ENCODE results near the gene PITPNB. TPM values are rescaled to one million over a fixed set of nuclear protein-coding genes. Genes with fewer than 3 reads are reported as not detected.

Gene PITPNB
- total and polyA plus RNA-seq, 2 of the 13 experiments (the other 11 are each of a cell fraction or from before 2014, with no cell fraction given), result 17.0 to 30.1 TPM

DNA sequence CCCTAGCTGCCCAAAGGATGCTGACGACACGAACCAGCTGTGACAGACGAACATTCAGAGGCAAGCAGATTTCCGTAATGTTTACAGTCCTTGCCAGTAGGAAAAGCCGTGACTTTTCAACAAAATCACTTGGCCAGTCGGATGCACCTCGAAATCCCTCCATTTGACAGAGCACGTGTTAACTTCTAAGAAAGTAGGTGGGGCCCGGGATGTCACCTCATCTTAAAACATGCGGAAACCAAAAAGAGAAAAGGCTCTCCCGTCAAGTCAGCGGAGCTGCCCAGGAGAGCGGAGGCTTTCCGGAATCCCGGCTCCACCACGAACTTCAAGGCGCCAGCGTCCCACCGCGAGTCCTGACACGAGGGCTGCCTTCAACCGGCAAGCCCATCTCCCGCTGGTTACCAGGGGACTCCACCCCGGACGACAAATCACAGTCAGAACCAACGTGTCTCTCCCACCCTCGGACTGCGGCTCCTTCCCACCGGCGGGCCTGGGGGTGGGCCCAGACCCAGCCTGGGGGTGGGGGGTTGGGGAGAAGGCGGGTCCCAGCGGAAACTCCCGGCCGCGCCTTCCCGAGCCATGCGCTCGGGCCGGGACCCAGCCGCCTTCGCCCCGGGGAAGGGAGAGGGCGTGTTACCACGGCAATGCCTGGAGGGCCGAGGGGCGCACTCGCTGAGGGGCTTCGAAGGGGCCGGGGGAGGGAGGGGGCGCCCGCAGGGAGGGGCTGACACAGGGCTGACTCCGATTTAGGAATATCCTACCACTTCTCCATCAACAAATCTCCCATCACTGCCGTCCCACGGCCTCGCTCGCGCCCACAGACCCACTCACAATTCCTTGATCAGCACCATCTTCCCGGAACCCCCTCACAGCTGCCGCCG, 475 bp downstream of the PITPNB start (continued):
- TF ChIP-seq RFXAP (CRISPR knock-in tag; IDR thresholded peaks at IDR 0.05; ENCODE audit: borderline replicate concordance), result 0 out of 2 replicates have a peak, but pooled peaks have one; percentile 11
- TF ChIP-seq ZNF503 (CRISPR knock-in tag; IDR thresholded peaks at IDR 0.05), result no peak
- peak; percentile 1; the same call in 1 of the 2 replicates for TF ChIP-seq PHF8 (CRISPR knock-in tag; IDR thresholded peaks at IDR 0.05)
- TF ChIP-seq, protein P1, sequence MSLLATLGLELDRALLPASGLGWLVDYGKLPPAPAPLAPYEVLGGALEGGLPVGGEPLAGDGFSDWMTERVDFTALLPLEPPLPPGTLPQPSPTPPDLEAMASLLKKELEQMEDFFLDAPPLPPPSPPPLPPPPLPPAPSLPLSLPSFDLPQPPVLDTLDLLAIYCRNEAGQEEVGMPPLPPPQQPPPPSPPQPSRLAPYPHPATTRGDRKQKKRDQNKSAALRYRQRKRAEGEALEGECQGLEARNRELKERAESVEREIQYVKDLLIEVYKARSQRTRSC (CRISPR knock-in tag; IDR thresholded peaks at IDR 0.05; ENCODE audit: low read depth), result no peak
- TF ChIP-seq ZNF605 (CRISPR knock-in tag; IDR thresholded peaks at IDR 0.05), result no peak
- TF ChIP-seq HOXA3 (CRISPR knock-in tag; IDR thresholded peaks at IDR 0.05), result peak; percentile 6; the same call in 1 of the 2 replicates
- no peak for TF ChIP-seq ZNF740 (CRISPR knock-in tag; IDR thresholded peaks at IDR 0.05)
- no peak for TF ChIP-seq RFX5 (IDR thresholded peaks at IDR 0.05; ENCODE audit: low read depth, low read length)
- TF ChIP-seq ZNF550 (CRISPR knock-in tag; IDR thresholded peaks at IDR 0.05; ENCODE audit: borderline replicate concordance), result no peak
- no peak for TF ChIP-seq SNRNP70 (IDR thresholded peaks at IDR 0.05; ENCODE audit: low read depth, low read length)
- TF ChIP-seq PAX8 (CRISPR knock-in tag; IDR thresholded peaks at IDR 0.05; ENCODE audit: borderline replicate concordance), result no peak
- TF ChIP-seq, protein P2, sequence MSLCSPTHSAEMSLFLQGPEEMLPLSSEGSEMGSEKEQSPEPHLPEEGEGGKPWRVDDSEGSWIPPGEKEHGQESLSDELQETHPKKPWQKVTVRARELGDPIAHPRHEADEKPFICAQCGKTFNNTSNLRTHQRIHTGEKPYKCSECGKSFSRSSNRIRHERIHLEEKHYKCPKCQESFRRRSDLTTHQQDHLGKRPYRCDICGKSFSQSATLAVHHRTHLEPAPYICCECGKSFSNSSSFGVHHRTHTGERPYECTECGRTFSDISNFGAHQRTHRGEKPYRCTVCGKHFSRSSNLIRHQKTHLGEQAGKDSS (CRISPR knock-in tag; IDR thresholded peaks at IDR 0.05; ENCODE audit: borderline replicate concordance, low read depth), result 0 out of 2 replicates have a peak, but pooled peaks have one; percentile 9
- TF ChIP-seq POLR2G (IDR thresholded peaks at IDR 0.05; ENCODE audit: low read depth, low read length), result peak; percentile 71; the same call in 1 of the 2 replicates
- no peak for TF ChIP-seq EHMT2 (IDR thresholded peaks at IDR 0.05; ENCODE audit: borderline replicate concordance, low read depth, low read length)
- TF ChIP-seq ZNF557 (CRISPR knock-in tag; IDR thresholded peaks at IDR 0.05), result no peak
- TF ChIP-seq XRCC5 (optimal IDR thresholded peaks at IDR 0.05; ENCODE audit: low read length), result no peak
- peak; percentile 66; the same call in 1 of the 2 replicates for TF ChIP-seq DMAP1 (CRISPR knock-in tag; IDR thresholded peaks at IDR 0.05)
- TF ChIP-seq RXRA (CRISPR knock-in tag; IDR thresholded peaks at IDR 0.05), result no peak
- no peak for TF ChIP-seq ZBTB1 (CRISPR knock-in tag; IDR thresholded peaks at IDR 0.05; ENCODE audit: borderline replicate concordance)
- TF ChIP-seq ZNF619 (CRISPR knock-in tag; IDR thresholded peaks at IDR 0.05), result no peak
- no peak for TF ChIP-seq ZNF567 (CRISPR knock-in tag; IDR thresholded peaks at IDR 0.05; ENCODE audit: borderline replicate concordance)
- 0 out of 2 replicates have a peak, but pooled peaks have one; percentile 22 for TF ChIP-seq UBTF (CRISPR knock-in tag; IDR thresholded peaks at IDR 0.05)
- no peak for TF ChIP-seq ZFP36 (IDR thresholded peaks at IDR 0.05; ENCODE audit: borderline replicate concordance, low read depth, low read length, partially characterized antibody)
- TF ChIP-seq ZNF607 (CRISPR knock-in tag; IDR thresholded peaks at IDR 0.05; ENCODE audit: borderline replicate concordance), result no peak
